SU-DHL-6 (cell line): Measurements from ENCODE around the gene HDAC7.

Source experiments
- CTCF ChIP-seq: fragments of 200-600 bp; sonication (generic); IDR thresholded peaks from one replicate; pipeline ENCODE4 v1.5.1; 2017; ENCODE audit warnings: antibody characterized with exemption, mild to moderate bottlenecking, low read length, moderate library complexity; ENCODE audit not compliant: insufficient read depth, poor library complexity, severe bottlenecking
- EZH2phosphoT487 ChIP-seq: fragments of 200-600 bp; sonication (generic), shearing (Covaris generic); conservative IDR thresholded peaks from 2 replicates; pipeline ENCODE4 v1.6.1; 2018; ENCODE audit warnings: mild to moderate bottlenecking, antibody characterized with exemption, low read length, moderate library complexity, mixed read lengths

GRCh38 chr12:47835006-47835830, 15.5 kb upstream of the HDAC7 start:
- no peak for TF ChIP-seq CTCF
- TF ChIP-seq EZH2phosphoT487 = no peak
